ENCODE results near the gene APBB1.
A peak's percentile ranks its signal among the peaks of the same experiment; 100 is the strongest.

Gene APBB1

GRCh38 chr11:6419009-6419631 lies at the start of gene APBB1:
Gene APBB1 (minus strand): TSS chr11:6419094. CDS start chr11:6411347, 7,747 bp downstream.
- no peaks in the 10 kb centered on the region for H3K9me3 Mint-ChIP-seq
- H3K36me3 Mint-ChIP-seq (ENCODE audit: low read depth) = no peaks in the 10 kb centered on the region
- peak within 1 kb of the TSS in 2 of 3 experiments; percentile 55 to 77 for H3K27ac Mint-ChIP-seq
- H3K4me3 Mint-ChIP-seq = peak within 1 kb of the TSS; percentile 84 to 90 (median 88)
- peaks cover 19% of the 10 kb centered on the region for H3K27me3 Mint-ChIP-seq (ENCODE audit: low read depth)
- peaks cover 5% of the 10 kb centered on the region for H3K4me1 Mint-ChIP-seq
- TF ChIP-seq CTCF (IDR thresholded peaks at IDR 0.05; ENCODE audit: unreplicated experiment in 3 of 3) = peak in 2 of 3 experiments; percentile 15 to 20

GRCh38 chr11:6459099-6459450 lies 40.2 kb upstream of the APBB1 start:
- Mint-ChIP-seq H3K4me1 (peaks cover 8% of the 10 kb centered on the region), H3K27ac (no peak overlapping the region), H3K27me3 (ENCODE audit: low read depth) (no peaks in the 10 kb centered on the region), H3K9me3 (no peaks in the 10 kb centered on the region), H3K36me3 (ENCODE audit: low read depth) (peaks cover 29% of the 10 kb centered on the region), H3K4me3 (no peak overlapping the region)
- no peak for TF ChIP-seq CTCF (IDR thresholded peaks at IDR 0.05; ENCODE audit: unreplicated experiment in 3 of 3)

GRCh38 chr11:6458352-6459098 lies 39.6 kb upstream of the APBB1 start:
- TF ChIP-seq CTCF (IDR thresholded peaks at IDR 0.05; ENCODE audit: unreplicated experiment in 3 of 3) = no peak
- Mint-ChIP-seq H3K9me3 (no peaks in the 10 kb centered on the region), H3K27ac (no peak overlapping the region), H3K27me3 (ENCODE audit: low read depth) (no peaks in the 10 kb centered on the region), H3K4me3 (no peak overlapping the region), H3K4me1 (peaks cover 8% of the 10 kb centered on the region), H3K36me3 (ENCODE audit: low read depth) (peaks cover 25% of the 10 kb centered on the region)

GRCh38 chr11:6457581-6458320 lies 38.9 kb upstream of the APBB1 start:
- Mint-ChIP-seq H3K36me3 (ENCODE audit: low read depth) (peaks cover 27% of the 10 kb centered on the region), H3K4me1 (peaks cover 8% of the 10 kb centered on the region), H3K27me3 (ENCODE audit: low read depth) (no peaks in the 10 kb centered on the region), H3K27ac (no peak overlapping the region), H3K4me3 (no peak overlapping the region), H3K9me3 (no peaks in the 10 kb centered on the region)
- TF ChIP-seq CTCF (IDR thresholded peaks at IDR 0.05; ENCODE audit: unreplicated experiment in 3 of 3) = no peak

GRCh38 chr11:6456361-6457073 lies 37.6 kb upstream of the APBB1 start:
- no peak overlapping the region for H3K4me3 Mint-ChIP-seq
- TF ChIP-seq CTCF (IDR thresholded peaks at IDR 0.05; ENCODE audit: unreplicated experiment in 3 of 3) = no peak
- H3K36me3 Mint-ChIP-seq (ENCODE audit: low read depth) = peaks cover 25% of the 10 kb centered on the region
- no peaks in the 10 kb centered on the region for H3K9me3 Mint-ChIP-seq
- no peak overlapping the region for H3K27ac Mint-ChIP-seq
- H3K4me1 Mint-ChIP-seq = peaks cover 8% of the 10 kb centered on the region
- no peaks in the 10 kb centered on the region for H3K27me3 Mint-ChIP-seq (ENCODE audit: low read depth)

Data from nephron (organoid).